Measurements from ENCODE around the gene GOLGA6L7.

GRCh38 chr15:28888900-28889299 is 40.5 kb upstream of the GOLGA6L7 start:
- TF ChIP-seq CTCF (conservative IDR thresholded peaks at IDR 0.05; ENCODE audit: low read depth in 2 of 2) (no peak), CREB1 (CRISPR knock-in tag; IDR thresholded peaks at IDR 0.05; ENCODE audit: low read depth) (no peak), EZH2phosphoT487 (IDR thresholded peaks at IDR 0.05; ENCODE audit: unreplicated experiment) (no peak), ETS1 (IDR thresholded peaks at IDR 0.05) (no peak), NANOG (IDR thresholded peaks at IDR 0.05; ENCODE audit: borderline replicate concordance) (no peak), POLR2AphosphoS5 (IDR thresholded peaks at IDR 0.05; ENCODE audit: low read depth) (no peak), REST (IDR thresholded peaks at IDR 0.05; ENCODE audit: unreplicated experiment) (no peak), EZH2 (IDR thresholded peaks at IDR 0.05; ENCODE audit: low read depth, unreplicated experiment) (no peak), ZNF114 (CRISPR knock-in tag; IDR thresholded peaks at IDR 0.05) (no peak)

Data from GM23338 (cell line).